Measurements from ENCODE around the gene CDH15.

GRCh38 chr16:89135971-89136765 lies 35.4 kb upstream of the CDH15 start:
- no peak for TF ChIP-seq CTCF (IDR thresholded peaks at IDR 0.05)
- TF ChIP-seq EZH2 (IDR thresholded peaks at IDR 0.05; ENCODE audit: borderline replicate concordance, insufficient read depth, low read depth, low read length, poor library complexity, severe bottlenecking): no peak
